Kidney (tissue), 14 donors: ENCODE data around the gene KLK5. TPM values are rescaled to one million over a fixed set of nuclear protein-coding genes. Genes with fewer than 3 reads are reported as not detected.

Experiments used
- DNase-seq, 5 donors: peaks; one replicate each; pipeline ENCODE4 v3.0.0-alpha.2; 2013 to 2020
- FAIRE-seq: peaks from 2 replicates; lab custom pipeline; 2012; peaks lifted over from hg19 to GRCh38; lab: Jason Lieb, UNC
- H3K27ac ChIP-seq, 2 donors: one replicate each; pipeline ENCODE4 v1.7.0; 2013; ENCODE audit warnings: low read depth in 2 of 2, low read length in 2 of 2, inconsistent platforms in 1 of 2
- H3K27me3 ChIP-seq: one replicate; pipeline ENCODE4 v1.7.1; 2013; ENCODE audit warnings: low read length, inconsistent platforms; ENCODE audit not compliant: control insufficient read depth, insufficient read depth
- H3K36me3 ChIP-seq, 3 donors: one replicate each; pipeline versions ENCODE4 v1.7.0 to v1.7.1; 2013; ENCODE audit warnings: low read length in 3 of 3, control low read depth in 1 of 3, inconsistent platforms in 1 of 3; ENCODE audit not compliant: insufficient read depth in 3 of 3, control insufficient read depth in 2 of 3
- H3K4me1 ChIP-seq, 3 donors: one replicate each; pipeline versions ENCODE4 v1.7.0 to v1.7.1; 2013; ENCODE audit warnings: low read length in 3 of 3, inconsistent platforms in 1 of 3, low read depth in 1 of 3; ENCODE audit not compliant: control insufficient read depth in 2 of 3, insufficient read depth in 2 of 3
- H3K4me3 ChIP-seq, 3 donors: one replicate each; pipeline versions ENCODE4 v1.7.0 to v1.8.1; 2013; ENCODE audit warnings: low read length in 3 of 3, control low read depth in 1 of 3, inconsistent platforms in 1 of 3
- H3K9ac ChIP-seq, 3 donors: one replicate each; pipeline versions ENCODE4 v1.7.0 to v1.7.1; 2013; ENCODE audit warnings: low read length in 3 of 3, control low read depth in 1 of 3, inconsistent platforms in 1 of 3
- H3K9me3 ChIP-seq, 3 donors: one replicate each; pipeline versions ENCODE4 v1.7.0 to v1.7.1; 2013; ENCODE audit warnings: low read length in 3 of 3, control low read depth in 1 of 3, inconsistent platforms in 1 of 3; ENCODE audit not compliant: control insufficient read depth in 2 of 3, insufficient read depth in 1 of 3
- CTCF ChIP-seq: IDR thresholded peaks from 3 replicates; pipeline ENCODE4 v1.5.1; 2012; ENCODE audit warnings: mild to moderate bottlenecking, moderate library complexity, borderline replicate concordance; ENCODE audit not compliant: insufficient read depth; ENCODE audit errors: extremely low read depth
- intact Hi-C: fragments of 100-400 bp; cut with DNase I; formaldehyde crosslinking; loops from one replicate; pipeline ENCODE4 v1.11.1; 2022
- polyA plus RNA-seq: library from polyadenylated mRNA; stranded (reverse); fragments of 350-450 nt; fragmentation: Illumina TruSeq; extraction: RNeasy Lipid Tissue Mini Kit (QIAGEN cat#74804); gene quantifications from one replicate; pipeline ENCODE4 v1.2.3, GENCODE V29; 2014; ENCODE audit warnings: low read depth, low replicate concordance; ENCODE audit not compliant: insufficient read depth
- total RNA-seq: library from RNA; stranded (reverse); fragmentation: NEBNext Ultra II Directional; extraction: Animal tissue kit (Norgen Biotek cat#: 25700); gene quantifications from one replicate; pipeline ENCODE4 v1.2.1, GENCODE V29; 2021
- donor health status: control.
- donor health status: control.
- donor health status: control.
- donor health status: control.
- donor health status: control.
- donor health status: DM: yes; HTN: yes; CAD: no.
- donor health status: Normal renal cell carcinoma (clear cell type).

KLK5 gene
- total and polyA plus RNA-seq, 2 donors from 2014 or later = 0.88 to 1.1 TPM

GRCh38 chr19:50909240-50910070 is 43.4 kb downstream of the KLK5 start:
- Histone ChIP-seq H3K9ac (no peak overlapping the region), H3K27ac (no peak overlapping the region), H3K4me3 (no peak overlapping the region), H3K27me3 (peaks cover 24% of the 10 kb centered on the region), H3K4me1 (no peaks in the 10 kb centered on the region), H3K9me3 (no peaks in the 10 kb centered on the region), H3K36me3 (no peaks in the 10 kb centered on the region)
- TF ChIP-seq CTCF = no peak
- intact Hi-C loops = no loop called here
- FAIRE-seq (no peak), DNase-seq (peak in 4 of 5 donors; percentile 69 to 90 (median 79))

- no peak for FAIRE-seq
- Histone ChIP-seq H3K36me3 (no peaks in the 10 kb centered on the region), H3K9ac (no peak overlapping the region)
These were observed 44.5 kb downstream of the KLK5 start for GRCh38 chr19:50908336-50908735.

GRCh38 chr19:50906217-50906616 is 46.6 kb downstream of the KLK5 start:
- FAIRE-seq (no peak), DNase-seq (peak in 4 of 5 donors; percentile 40 to 66 (median 52))
- peak; percentile 40 for TF ChIP-seq CTCF
- no peak overlapping the region for H3K4me3 ChIP-seq
- intact Hi-C loops = no loop called here
- H3K36me3 ChIP-seq = no peaks in the 10 kb centered on the region
- peaks cover 15% of the 10 kb centered on the region for H3K27me3 ChIP-seq
- H3K9me3 ChIP-seq = no peaks in the 10 kb centered on the region
- H3K27ac ChIP-seq = no peak overlapping the region
- H3K9ac ChIP-seq = no peak overlapping the region
- H3K4me1 ChIP-seq = no peaks in the 10 kb centered on the region

More at GRCh38 chr19:50908336-50908735, 44.5 kb downstream of the KLK5 start:
- TF ChIP-seq CTCF = no peak
- DNase-seq = peak in 4 of 5 donors; percentile 32 to 47 (median 38)
- Histone ChIP-seq H3K4me1 (no peaks in the 10 kb centered on the region), H3K27me3 (peaks cover 22% of the 10 kb centered on the region), H3K4me3 (no peak overlapping the region), H3K9me3 (no peaks in the 10 kb centered on the region), H3K27ac (no peak overlapping the region)
- intact Hi-C loops = no loop called here
